ENCODE results near the gene KCTD3. TPM values are rescaled to one million over a fixed set of nuclear protein-coding genes. Genes with fewer than 3 reads are reported as not detected.
A peak's percentile ranks its signal among the peaks of the same experiment; 100 is the strongest.

KCTD3 gene
- total RNA-seq, 6 experiments from 2014 or later: 33.0 to 43.5 (median 39.3) TPM

- WGBS (ENCODE audit: insufficient coverage, low coverage, low lambda C conversion rate, missing lambda C conversion rate): 26% methylated on average over 2 of the region's 2 CpGs
- ATAC-seq (peak; percentile 40 to 68 (median 58)), DNase-seq (no peak)
- intact Hi-C loops (cut with DNase I): no loop called here
- TF ChIP-seq CTCF (IDR thresholded peaks at IDR 0.05) (peak; percentile 34 to 56 (median 47)), POLR2A (IDR thresholded peaks at IDR 0.05) (no peak)
- Histone ChIP-seq H3K36me3 (peaks cover 0 to 5% (median under 1%) of the 10 kb centered on the region in 4 donors), H3K27me3 (no peaks in the 10 kb centered on the region), H3K9me3 (no peaks in the 10 kb centered on the region), H3K4me3 (no peak overlapping the region), H3K27ac (peak overlapping the region in 2 of 3 donors; percentile 20 to 25), H3K4me1 (peaks cover 0 to 45% (median 17%) of the 10 kb centered on the region in 4 donors)
These were observed 39.6 kb downstream of the KCTD3 start for GRCh38 chr1:215606564-215607168.

GRCh38 chr1:215607412-215607811 is 40.3 kb downstream of the KCTD3 start:
- peak; percentile 17 to 67 (median 56) for ATAC-seq
- no peak for DNase-seq
- H3K27ac ChIP-seq: peak overlapping the region in 2 of 3 donors; percentile 20 to 25
- intact Hi-C loops (cut with DNase I): no loop called here
- peaks cover 0 to 12% (median 4%) of the 10 kb centered on the region in 4 donors for H3K36me3 ChIP-seq
- H3K27me3 ChIP-seq: no peaks in the 10 kb centered on the region
- TF ChIP-seq POLR2A (IDR thresholded peaks at IDR 0.05): no peak
- TF ChIP-seq CTCF (IDR thresholded peaks at IDR 0.05): no peak
- peaks cover 0 to 45% (median 17%) of the 10 kb centered on the region in 4 donors for H3K4me1 ChIP-seq
- H3K4me3 ChIP-seq: no peak overlapping the region
- WGBS (ENCODE audit: insufficient coverage, low coverage, low lambda C conversion rate, missing lambda C conversion rate): 6% methylated on average over 1 of the region's 1 CpG
- no peaks in the 10 kb centered on the region for H3K9me3 ChIP-seq

- Histone ChIP-seq H3K27me3 (no peaks in the 10 kb centered on the region), H3K9me3 (no peaks in the 10 kb centered on the region), H3K4me1 (peaks cover 0 to 45% (median 17%) of the 10 kb centered on the region in 4 donors), H3K4me3 (no peak overlapping the region), H3K36me3 (peaks cover 0 to 13% (median 4%) of the 10 kb centered on the region in 4 donors), H3K27ac (no peak overlapping the region)
- DNase-seq (no peak), ATAC-seq (peak in 1 of 4 donors; percentile 13)
- TF ChIP-seq CTCF (IDR thresholded peaks at IDR 0.05): no peak
- no peak for TF ChIP-seq POLR2A (IDR thresholded peaks at IDR 0.05)
- WGBS (ENCODE audit: insufficient coverage, low coverage, low lambda C conversion rate, missing lambda C conversion rate): 64% methylated on average over 4 of the region's 4 CpGs
- intact Hi-C loops (cut with DNase I): no loop called here
These were observed 41.5 kb downstream of the KCTD3 start for GRCh38 chr1:215608646-215609045.

GRCh38 chr1:215612391-215612790 is 45.3 kb downstream of the KCTD3 start:
- DNase-seq: no peak

More at GRCh38 chr1:215612391-215612790, 45.3 kb downstream of the KCTD3 start:
- H3K36me3 ChIP-seq: peaks cover 0 to 9% (median 4%) of the 10 kb centered on the region in 4 donors
- TF ChIP-seq POLR2A (IDR thresholded peaks at IDR 0.05) (no peak), CTCF (IDR thresholded peaks at IDR 0.05) (no peak)
- H3K4me3 ChIP-seq: no peak overlapping the region
- intact Hi-C loops (cut with DNase I): no loop called here
- H3K9me3 ChIP-seq: no peaks in the 10 kb centered on the region
- H3K4me1 ChIP-seq: peaks cover 0 to 27% (median 11%) of the 10 kb centered on the region in 4 donors
- no peak for ATAC-seq
- 49% methylated on average over 3 of the region's 3 CpGs for WGBS (ENCODE audit: insufficient coverage, low coverage, low lambda C conversion rate, missing lambda C conversion rate)
- no peak overlapping the region for H3K27ac ChIP-seq
- no peaks in the 10 kb centered on the region for H3K27me3 ChIP-seq

Measured in right lobe of liver (tissue), 6 donors.